A549 (cell line): Measurements from ENCODE around the gene TMPRSS2. TPM values are rescaled to one million over a fixed set of nuclear protein-coding genes. Genes with fewer than 3 reads are reported as not detected.
A peak's percentile ranks its signal among the peaks of the same experiment; 100 is the strongest.

ENCODE experiments used
- ATAC-seq, 2 experiments: fragments of 200-7000 bp in 1 of 2; fragments of >200 bp in 1 of 2; cut with Nextera tagmentation in 1 of 2; cut with Tn5 transposase in 1 of 2; 3 replicates each; pipeline versions ENCODE4 v1.8.0 to v1.9.1; 2018 to 2020; ENCODE audit warnings: mild to moderate bottlenecking in 1 of 2, moderate library complexity in 1 of 2
- CTCF ChIA-PET: fragments of 300-600 bp; sonication (Branson Sonifier 250); formaldehyde crosslinking; extraction: SDS; loops from one replicate; lab custom pipeline; 2021; ENCODE audit warnings: antibody characterized with exemption, inconsistent platforms; lab: Yijun Ruan, JAX
- POLR2A ChIA-PET: fragments of 350-600 bp; formaldehyde crosslinking; extraction: SDS; loops from one replicate; lab custom pipeline; 2021; ENCODE audit warnings: antibody characterized with exemption, inconsistent platforms; lab: Yijun Ruan, JAX
- DNase-seq, 2 experiments: peaks; one replicate each; pipeline versions ENCODE4 v3.0.0 to v3.0.0-alpha.2; 2011 to 2016; ENCODE audit warnings: low read depth in 1 of 2, low spot score in 1 of 2
- FAIRE-seq: peaks from 2 replicates; lab custom pipeline; 2011; peaks lifted over from hg19 to GRCh38; lab: Jason Lieb, UNC
- H3K27ac ChIP-seq, 2 experiments: fragments of >200 bp; sonication (Bioruptor Twin); formaldehyde crosslinking; 3 replicates each; pipeline ENCODE4 v1.5.1; 2016 to 2017
- H3K4me1 ChIP-seq: fragments of >200 bp; sonication (Bioruptor Twin); formaldehyde crosslinking; 3 replicates; pipeline ENCODE4 v1.6.1; 2016
- H3K4me2 ChIP-seq: fragments of >200 bp; sonication (Bioruptor Twin); formaldehyde crosslinking; 3 replicates; pipeline ENCODE4 v1.6.1; 2016
- H3K4me3 ChIP-seq: fragments of >200 bp; sonication (Bioruptor Twin); formaldehyde crosslinking; 3 replicates; pipeline ENCODE4 v1.5.1; 2016
- H3K9me3 ChIP-seq: fragments of >200 bp; sonication (Bioruptor Twin); formaldehyde crosslinking; 3 replicates; pipeline ENCODE4 v1.6.1; 2016
- CEBPB ChIP-seq, 2 experiments: fragments of >200 bp in 1 of 2; sonication (Bioruptor Twin) in 1 of 2; formaldehyde crosslinking in 1 of 2; IDR thresholded peaks; 2 replicates each; pipeline ENCODE4 v1.6.1; 2012 to 2016
- HEYL ChIP-seq: fragments of 250-450 bp; sonication (Bioruptor Pico); IDR thresholded peaks from 2 replicates; pipeline ENCODE4 v1.8.0; 2021; ENCODE audit warnings: mild to moderate bottlenecking, moderate library complexity
- JUNB ChIP-seq: fragments of >200 bp; sonication (Bioruptor Twin); formaldehyde crosslinking; IDR thresholded peaks from 2 replicates; pipeline ENCODE4 v1.6.1; 2016
- PBX3 ChIP-seq: IDR thresholded peaks from 2 replicates; pipeline ENCODE4 v1.6.1; 2012
- PHF8 ChIP-seq: fragments of 200-600 bp; sonication (generic); IDR thresholded peaks from 2 replicates; pipeline ENCODE4 v1.6.1; 2016; ENCODE audit warnings: low read depth, mild to moderate bottlenecking, antibody characterized with exemption, moderate library complexity, borderline replicate concordance
- POLR2A ChIP-seq: IDR thresholded peaks from 2 replicates; pipeline ENCODE4 v1.6.1; 2012; ENCODE audit warnings: mild to moderate bottlenecking, low read length
- POLR2AphosphoS2 ChIP-seq: conservative IDR thresholded peaks from 2 replicates; pipeline ENCODE4 v1.6.1; 2012; ENCODE audit warnings: low read length, improper control_type of control experiment, inconsistent platforms
- RFX5 ChIP-seq: fragments of 450-650 bp; IDR thresholded peaks from 2 replicates; pipeline ENCODE4 v1.7.1; 2014; ENCODE audit warnings: antibody characterized with exemption, mild to moderate bottlenecking, moderate library complexity
- SMC3 ChIP-seq: fragments of >200 bp; sonication (Bioruptor Twin); formaldehyde crosslinking; IDR thresholded peaks from 3 replicates; pipeline ENCODE4 v1.6.1; 2018; ENCODE audit warnings: inconsistent platforms
- SREBF2 ChIP-seq: fragments of 450-650 bp; IDR thresholded peaks from 2 replicates; pipeline ENCODE4 v1.6.1; 2014; ENCODE audit warnings: mild to moderate bottlenecking, moderate library complexity
- WGBS: methylation state at CpG from one replicate; pipeline ENCODE4 v1.1.6; 2017; ENCODE audit errors: missing lambda C conversion rate; 5-methylcytosine and 5-hydroxymethylcytosine counted together
- polyA plus RNA-seq, 4 experiments: library from polyadenylated mRNA; depleted of rRNA in 3 of 4; stranded (reverse); fragments of >200 nt; fragmentation: RNase III in 1 of 4; extraction: RNeasy Plus Mini Kit Qiagen cat#74134 plus additional on column Dnase treatment in 1 of 4; gene quantifications; 2 replicates in 3 of 4; 3 replicates in 1 of 4; pipeline ENCODE4 v1.2.3, GENCODE V29; 2011 to 2017
- TF ChIP-seq, protein P1 (sequence below): fragments of 150-350 bp; IDR thresholded peaks from 2 replicates; pipeline ENCODE4 v1.6.1; 2014; ENCODE audit warnings: low read depth, mild to moderate bottlenecking, low read length
- TF ChIP-seq, protein P2 (sequence below): fragments of 250-450 bp; sonication (Bioruptor Pico); IDR thresholded peaks from 2 replicates; pipeline ENCODE4 v1.5.0; 2021; ENCODE audit warnings: mild to moderate bottlenecking, moderate library complexity, borderline replicate concordance
- TF ChIP-seq, protein P3 (sequence below): fragments of >200 bp; sonication (Bioruptor Twin); formaldehyde crosslinking; IDR thresholded peaks from 3 replicates; pipeline ENCODE4 v1.5.1; 2016
- TF ChIP-seq, protein P4 (sequence below): fragments of 450-650 bp; IDR thresholded peaks from 2 replicates; pipeline ENCODE4 v1.6.1; 2014; ENCODE audit warnings: antibody characterized with exemption

TMPRSS2 gene
- polyA plus RNA-seq, 2 of the 4 experiments (the other 2 are of a cell fraction): not detected

DNA sequence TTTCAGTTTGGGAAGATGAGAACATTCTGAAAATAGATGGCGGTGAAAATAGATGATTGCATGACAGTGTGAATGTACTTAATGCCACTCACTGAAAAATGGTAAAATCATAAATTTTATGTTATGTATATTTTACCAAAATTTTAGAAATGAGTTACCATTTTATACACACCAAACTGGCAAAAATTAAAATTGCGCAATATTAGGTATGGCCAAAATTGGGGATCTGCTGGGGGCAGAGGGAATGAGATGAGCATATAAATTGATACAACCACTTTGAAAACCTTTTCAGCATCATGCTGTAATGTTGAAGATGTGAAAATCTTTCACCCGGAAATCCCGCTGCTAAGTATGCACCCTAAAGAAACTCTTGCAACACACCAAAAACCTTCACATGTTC is 10.8 kb upstream of the TMPRSS2 start:
- Histone ChIP-seq H3K4me1 (no peaks in the 10 kb centered on the region), H3K4me3 (no peak overlapping the region), H3K4me2 (no peak overlapping the region), H3K9me3 (no peaks in the 10 kb centered on the region), H3K27ac (no peak overlapping the region)
- ATAC-seq (no peak), FAIRE-seq (no peak), DNase-seq (no peak)
- WGBS: 87% methylated on average over 4 of the region's 4 CpGs
- TF ChIP-seq PHF8 (no peak), POLR2AphosphoS2 (no peak), CEBPB (IDR thresholded peaks at IDR 0.05) (peak; percentile 68 to 80; a peak in 3 of 4 replicates)
- TF ChIP-seq, protein P1, sequence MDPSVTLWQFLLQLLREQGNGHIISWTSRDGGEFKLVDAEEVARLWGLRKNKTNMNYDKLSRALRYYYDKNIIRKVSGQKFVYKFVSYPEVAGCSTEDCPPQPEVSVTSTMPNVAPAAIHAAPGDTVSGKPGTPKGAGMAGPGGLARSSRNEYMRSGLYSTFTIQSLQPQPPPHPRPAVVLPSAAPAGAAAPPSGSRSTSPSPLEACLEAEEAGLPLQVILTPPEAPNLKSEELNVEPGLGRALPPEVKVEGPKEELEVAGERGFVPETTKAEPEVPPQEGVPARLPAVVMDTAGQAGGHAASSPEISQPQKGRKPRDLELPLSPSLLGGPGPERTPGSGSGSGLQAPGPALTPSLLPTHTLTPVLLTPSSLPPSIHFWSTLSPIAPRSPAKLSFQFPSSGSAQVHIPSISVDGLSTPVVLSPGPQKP: no peak
- POLR2A ChIA-PET: no interaction called here
- CTCF ChIA-PET: no interaction called here

DNA sequence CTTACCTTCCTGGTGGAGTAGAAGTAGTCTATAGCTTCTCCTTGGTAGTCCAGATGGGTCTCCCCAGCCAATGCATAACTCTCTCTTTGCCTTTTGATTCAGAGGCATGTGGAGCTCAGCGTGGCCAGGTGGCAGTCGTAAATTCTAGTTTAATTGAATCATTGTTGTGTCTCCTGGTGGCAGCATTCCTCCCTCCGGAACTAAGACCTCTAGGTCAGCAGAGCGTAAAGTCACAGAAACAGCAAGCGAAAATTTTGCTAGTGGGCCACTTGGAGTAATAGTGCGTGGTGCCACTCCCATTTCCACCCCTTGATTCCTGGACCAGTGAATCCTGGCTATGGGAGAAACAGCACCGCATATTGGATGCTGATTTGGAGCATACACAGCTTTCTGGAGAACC is 3.9 kb upstream of the TMPRSS2 start:
- Histone ChIP-seq H3K9me3 (no peaks in the 10 kb centered on the region), H3K4me1 (no peaks in the 10 kb centered on the region), H3K4me2 (no peak overlapping the region), H3K27ac (no peak overlapping the region), H3K4me3 (no peak overlapping the region)
- ATAC-seq (no peak), DNase-seq (no peak), FAIRE-seq (no peak)
- POLR2A ChIA-PET: no interaction called here
- CTCF ChIA-PET: no interaction called here
- WGBS: 34% methylated on average over 7 of the region's 7 CpGs
- no peak for TF ChIP-seq HEYL (CRISPR knock-in tag)
- TF ChIP-seq, protein P2, sequence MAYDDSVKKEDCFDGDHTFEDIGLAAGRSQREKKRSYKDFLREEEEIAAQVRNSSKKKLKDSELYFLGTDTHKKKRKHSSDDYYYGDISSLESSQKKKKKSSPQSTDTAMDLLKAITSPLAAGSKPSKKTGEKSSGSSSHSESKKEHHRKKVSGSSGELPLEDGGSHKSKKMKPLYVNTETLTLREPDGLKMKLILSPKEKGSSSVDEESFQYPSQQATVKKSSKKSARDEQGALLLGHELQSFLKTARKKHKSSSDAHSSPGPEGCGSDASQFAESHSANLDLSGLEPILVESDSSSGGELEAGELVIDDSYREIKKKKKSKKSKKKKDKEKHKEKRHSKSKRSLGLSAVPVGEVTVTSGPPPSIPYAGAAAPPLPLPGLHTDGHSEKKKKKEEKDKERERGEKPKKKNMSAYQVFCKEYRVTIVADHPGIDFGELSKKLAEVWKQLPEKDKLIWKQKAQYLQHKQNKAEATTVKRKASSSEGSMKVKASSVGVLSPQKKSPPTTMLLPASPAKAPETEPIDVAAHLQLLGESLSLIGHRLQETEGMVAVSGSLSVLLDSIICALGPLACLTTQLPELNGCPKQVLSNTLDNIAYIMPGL (CRISPR knock-in tag): no peak
- no peak for TF ChIP-seq SMC3
- no peak for TF ChIP-seq SREBF2
- TF ChIP-seq, protein P3, sequence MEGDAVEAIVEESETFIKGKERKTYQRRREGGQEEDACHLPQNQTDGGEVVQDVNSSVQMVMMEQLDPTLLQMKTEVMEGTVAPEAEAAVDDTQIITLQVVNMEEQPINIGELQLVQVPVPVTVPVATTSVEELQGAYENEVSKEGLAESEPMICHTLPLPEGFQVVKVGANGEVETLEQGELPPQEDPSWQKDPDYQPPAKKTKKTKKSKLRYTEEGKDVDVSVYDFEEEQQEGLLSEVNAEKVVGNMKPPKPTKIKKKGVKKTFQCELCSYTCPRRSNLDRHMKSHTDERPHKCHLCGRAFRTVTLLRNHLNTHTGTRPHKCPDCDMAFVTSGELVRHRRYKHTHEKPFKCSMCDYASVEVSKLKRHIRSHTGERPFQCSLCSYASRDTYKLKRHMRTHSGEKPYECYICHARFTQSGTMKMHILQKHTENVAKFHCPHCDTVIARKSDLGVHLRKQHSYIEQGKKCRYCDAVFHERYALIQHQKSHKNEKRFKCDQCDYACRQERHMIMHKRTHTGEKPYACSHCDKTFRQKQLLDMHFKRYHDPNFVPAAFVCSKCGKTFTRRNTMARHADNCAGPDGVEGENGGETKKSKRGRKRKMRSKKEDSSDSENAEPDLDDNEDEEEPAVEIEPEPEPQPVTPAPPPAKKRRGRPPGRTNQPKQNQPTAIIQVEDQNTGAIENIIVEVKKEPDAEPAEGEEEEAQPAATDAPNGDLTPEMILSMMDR: no peak
- no peak for TF ChIP-seq PBX3
- TF ChIP-seq RFX5: no peak
- TF ChIP-seq POLR2A: no peak

GRCh38 chr21:41510500-41510899 is 2.5 kb upstream of the TMPRSS2 start:
- Histone ChIP-seq H3K9me3 (no peaks in the 10 kb centered on the region), H3K4me3 (no peak overlapping the region), H3K27ac (no peak overlapping the region), H3K4me1 (no peaks in the 10 kb centered on the region), H3K4me2 (no peak overlapping the region)
- DNase-seq: no peak
- WGBS: 12% methylated on average over 2 of the region's 2 CpGs
- POLR2A ChIA-PET: no interaction called here
- ATAC-seq: no peak
- CTCF ChIA-PET: no interaction called here
- TF ChIP-seq, protein P4, sequence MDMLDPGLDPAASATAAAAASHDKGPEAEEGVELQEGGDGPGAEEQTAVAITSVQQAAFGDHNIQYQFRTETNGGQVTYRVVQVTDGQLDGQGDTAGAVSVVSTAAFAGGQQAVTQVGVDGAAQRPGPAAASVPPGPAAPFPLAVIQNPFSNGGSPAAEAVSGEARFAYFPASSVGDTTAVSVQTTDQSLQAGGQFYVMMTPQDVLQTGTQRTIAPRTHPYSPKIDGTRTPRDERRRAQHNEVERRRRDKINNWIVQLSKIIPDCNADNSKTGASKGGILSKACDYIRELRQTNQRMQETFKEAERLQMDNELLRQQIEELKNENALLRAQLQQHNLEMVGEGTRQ: no peak
- TF ChIP-seq JUNB: no peak
- FAIRE-seq: no peak
